GM12892 (cell line): ENCODE results near the gene FBXO47.
"Not testable (repeated sequence)": the region's sequence is repeated elsewhere in the genome, so short reads cannot be mapped to it uniquely, and the experiment has no call there.

ENCODE experiments used
- DNase-seq: peaks from one replicate; pipeline ENCODE4 v3.0.0; 2011; ENCODE audit not compliant: insufficient read length
- FAIRE-seq: peaks from 2 replicates; lab custom pipeline; 2011; peaks lifted over from hg19 to GRCh38; lab: Jason Lieb, UNC
- POLR2A ChIP-seq: IDR thresholded peaks from 2 replicates; pipeline ENCODE4 v1.6.1; 2011; ENCODE audit warnings: low read depth, low read length, control low read depth
- POLR2AphosphoS5 ChIP-seq: IDR thresholded peaks from 2 replicates; pipeline ENCODE4 v1.6.1; 2011; ENCODE audit warnings: low read depth, low read length, control low read depth
- TAF1 ChIP-seq: IDR thresholded peaks from 2 replicates; pipeline ENCODE4 v1.6.1; 2011; ENCODE audit warnings: low read depth, mild to moderate bottlenecking, control low read depth, low read length, borderline replicate concordance

Gene FBXO47

DNA sequence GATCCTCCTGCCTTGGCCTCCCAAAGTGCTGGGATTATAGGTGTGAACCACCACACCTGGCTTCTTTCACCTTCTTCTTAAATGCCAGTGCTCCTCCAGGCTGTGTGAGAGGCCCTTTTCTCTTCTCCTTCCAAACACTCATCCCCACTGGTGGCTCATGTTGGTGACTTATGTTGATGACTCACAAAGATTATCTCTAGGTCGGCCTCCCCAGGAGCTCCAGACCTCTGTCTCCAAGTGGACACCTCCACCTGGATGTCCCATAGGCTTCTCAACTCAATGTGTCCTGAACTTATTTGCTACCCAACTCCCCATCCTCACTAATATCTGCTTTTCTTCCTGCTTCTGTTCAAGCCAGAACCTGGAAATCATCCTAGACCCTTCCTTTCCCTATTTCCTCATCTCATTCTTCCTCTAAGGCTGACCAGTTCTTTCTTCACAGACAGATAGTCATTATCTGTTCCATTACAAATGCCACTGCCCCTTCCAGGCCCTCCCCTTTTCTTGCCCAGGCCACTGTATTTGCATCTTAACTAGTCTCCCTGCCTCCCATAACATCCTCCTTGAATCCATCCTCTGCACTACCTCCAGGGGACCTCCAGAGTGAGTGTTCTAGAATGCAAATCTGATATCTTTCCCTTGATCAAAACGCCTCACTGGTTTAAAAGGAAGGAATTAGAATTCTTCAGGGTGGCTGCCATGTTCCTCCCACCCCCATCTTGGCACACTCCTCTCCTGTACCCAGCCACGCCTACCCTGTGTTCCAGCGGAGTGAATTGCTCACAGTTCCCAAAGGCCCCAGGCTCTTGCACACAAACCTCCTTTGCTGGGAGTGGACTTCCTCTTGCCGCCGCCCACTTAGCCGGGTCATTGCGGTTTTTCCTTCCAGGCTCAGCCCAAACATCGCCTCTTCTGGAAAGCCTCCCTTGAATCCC lies 34.8 kb upstream of the FBXO47 start:
- no peak for DNase-seq
- no peak for FAIRE-seq
- no peak for TF ChIP-seq POLR2AphosphoS5
- no peak for TF ChIP-seq TAF1

DNA sequence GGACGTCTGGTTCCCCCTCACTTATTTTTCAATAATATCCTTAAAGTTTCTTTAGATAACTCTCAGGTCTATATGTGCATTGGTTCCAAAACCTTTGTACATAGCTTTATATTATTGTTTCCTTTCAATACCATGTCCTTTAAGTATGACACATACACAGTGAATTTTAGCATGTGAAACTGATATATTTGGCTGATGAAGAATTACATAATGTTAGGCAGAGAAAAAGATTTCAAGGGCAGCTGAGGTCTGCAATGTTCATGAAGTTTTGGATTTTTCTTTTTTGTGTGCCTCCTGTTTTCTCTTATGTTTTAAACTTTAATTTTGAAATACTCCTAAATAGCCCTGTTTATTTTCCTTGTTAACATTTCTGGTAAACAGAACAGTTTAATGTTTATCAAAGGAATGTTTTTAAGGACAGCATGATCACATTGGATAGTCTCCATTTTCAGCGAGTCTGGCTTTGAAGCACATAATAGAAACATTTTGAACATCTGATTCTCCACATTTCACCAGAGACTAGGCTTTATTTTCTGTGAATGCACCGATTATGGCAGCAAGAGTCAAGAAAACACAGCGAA lies 32.9 kb upstream of the FBXO47 start:
- DNase-seq = no peak
- TF ChIP-seq TAF1 (no peak), POLR2AphosphoS5 (no peak), POLR2A (no peak)
- no peak for FAIRE-seq

DNA sequence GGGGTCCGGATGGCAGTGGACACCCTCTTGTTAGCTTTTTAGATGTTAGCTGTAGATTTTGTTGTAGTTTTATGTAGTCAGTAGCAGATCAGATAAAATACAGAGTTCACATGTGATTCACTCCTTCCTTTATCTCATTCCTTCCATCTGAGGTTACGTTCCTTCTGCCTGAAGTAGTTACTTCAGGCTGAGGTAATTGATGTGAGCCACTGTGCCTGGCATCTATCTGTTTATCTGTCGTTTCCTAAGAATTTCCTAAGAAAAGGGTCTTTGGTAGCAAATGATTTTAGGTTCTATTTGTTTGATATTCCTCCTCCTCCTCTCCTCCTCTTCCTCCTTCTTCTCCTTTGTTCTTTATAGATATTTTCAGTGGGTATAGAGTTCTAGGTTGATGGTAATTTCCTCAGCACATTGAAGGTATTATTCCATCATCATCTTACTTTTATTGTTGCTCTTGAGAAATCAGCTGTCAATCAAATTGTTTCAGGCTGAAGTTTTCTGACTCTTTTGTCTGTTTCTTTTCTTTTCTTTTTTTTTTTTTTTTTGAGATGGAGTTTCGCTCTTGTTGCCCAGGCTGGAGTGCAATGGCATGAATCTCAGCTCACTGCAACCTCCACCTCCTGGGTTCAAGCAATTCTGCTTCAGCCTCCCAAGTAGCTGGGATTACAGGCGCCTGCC lies 29.6 kb upstream of the FBXO47 start:
- no peak for DNase-seq
- FAIRE-seq = no peak
- TF ChIP-seq POLR2AphosphoS5 (no peak), POLR2A (no peak), TAF1 (no peak)

DNA sequence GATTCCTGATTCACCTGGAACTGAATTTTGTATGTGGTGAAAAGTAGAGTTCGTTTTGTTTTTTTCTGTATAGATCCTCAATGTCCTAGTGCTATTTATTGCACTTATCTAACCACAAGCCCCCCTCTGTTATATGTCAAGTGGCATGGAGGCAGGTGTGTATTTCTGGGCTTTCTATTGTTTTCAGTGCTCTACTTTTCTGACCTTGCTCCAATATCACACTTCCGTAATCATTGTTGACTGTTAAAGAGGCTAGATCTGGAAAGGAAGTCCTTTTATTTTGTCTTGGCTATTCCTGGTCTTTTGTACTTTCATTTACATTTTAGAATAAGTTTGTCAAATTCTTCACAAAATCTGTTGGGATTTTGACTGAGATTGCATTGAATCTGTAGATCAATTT lies 26.8 kb upstream of the FBXO47 start:
- FAIRE-seq (no peak), DNase-seq (no peak)
- no peak for TF ChIP-seq POLR2A
- TF ChIP-seq POLR2AphosphoS5 = no peak
- TF ChIP-seq TAF1 = no peak

DNA sequence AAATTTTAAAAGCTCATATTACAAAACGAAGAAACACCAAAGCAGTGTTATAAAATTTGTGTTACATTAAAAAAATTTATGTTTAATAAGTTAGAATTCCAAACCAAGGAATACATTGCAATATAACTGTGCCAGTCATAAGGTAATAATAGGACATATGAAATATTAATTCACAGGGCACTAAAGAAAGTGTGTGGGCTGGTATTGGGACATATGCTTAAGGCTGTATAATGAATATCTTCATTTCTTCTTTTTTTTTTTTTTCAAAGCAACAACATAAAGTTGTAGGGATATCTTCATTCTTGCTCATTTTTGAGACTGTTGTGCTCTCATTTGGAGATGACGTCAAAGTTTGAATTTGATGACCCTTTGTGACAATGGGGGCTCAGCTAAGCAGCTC lies 17.5 kb upstream of the FBXO47 start:
- TF ChIP-seq TAF1 (no peak), POLR2AphosphoS5 (no peak), POLR2A (no peak)
- DNase-seq (no peak), FAIRE-seq (no peak)

DNA sequence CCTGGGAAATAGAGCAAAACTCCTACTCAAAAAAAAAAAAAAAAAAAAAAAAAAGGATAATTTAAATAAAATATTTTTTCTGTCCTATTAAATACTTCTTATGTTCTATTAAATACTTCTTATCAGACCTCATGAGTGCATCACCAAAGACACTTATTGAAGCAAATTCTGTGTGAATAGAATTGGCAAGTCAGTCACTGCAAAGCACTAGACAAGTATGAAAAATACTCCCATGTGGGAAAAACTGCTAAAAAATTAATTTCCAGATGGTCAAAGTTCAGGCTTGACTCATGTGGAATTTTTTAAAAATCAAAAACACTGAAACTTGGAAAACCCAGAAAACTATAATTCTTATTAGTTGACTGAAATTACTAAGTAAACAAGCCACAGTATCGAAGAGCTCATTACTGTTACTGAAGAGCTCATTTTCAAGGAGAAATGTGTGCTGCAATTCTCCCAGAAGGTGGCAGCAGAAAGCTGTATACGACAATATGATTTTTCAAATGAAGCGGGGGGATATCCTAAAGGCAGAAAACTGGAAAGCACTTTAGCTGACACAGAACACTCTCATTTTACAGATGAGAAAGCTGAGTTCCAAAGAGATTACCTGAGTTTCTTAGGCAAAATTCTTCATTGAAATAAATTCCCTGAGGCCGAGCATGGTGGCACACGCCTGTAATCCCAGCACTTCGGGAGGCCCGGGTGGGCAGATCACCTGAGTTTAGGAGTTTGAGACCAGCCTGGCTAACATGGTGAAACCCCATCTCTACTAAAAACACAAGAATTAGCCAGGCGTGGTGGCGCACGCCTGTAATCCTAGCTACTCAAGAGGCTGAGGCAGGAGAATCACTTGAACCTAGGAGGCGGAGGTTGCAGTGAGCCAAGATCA lies 15.9 kb upstream of the FBXO47 start:
- FAIRE-seq = peak; percentile 68
- DNase-seq = no peak
- no peak for TF ChIP-seq POLR2A
- no peak for TF ChIP-seq POLR2AphosphoS5
- no peak for TF ChIP-seq TAF1

DNA sequence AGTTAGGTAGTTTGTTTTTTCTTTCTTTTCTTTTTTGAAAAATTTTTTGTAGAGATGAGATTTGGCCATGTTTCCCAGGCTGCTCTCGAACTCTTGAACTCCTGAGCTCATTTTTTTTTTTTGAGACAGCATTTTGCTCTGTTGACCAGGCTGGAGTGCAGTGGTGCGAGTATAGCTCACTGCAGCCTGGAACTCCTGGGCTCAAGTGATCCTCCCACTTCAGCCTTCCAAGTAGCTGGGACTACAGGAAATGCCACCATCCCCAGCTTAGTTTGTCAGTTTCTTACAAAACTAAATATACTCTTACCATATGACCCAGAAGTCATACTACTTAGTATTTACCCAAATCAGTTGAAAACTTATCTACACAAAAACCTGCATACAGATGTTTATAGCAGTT lies 14.4 kb upstream of the FBXO47 start:
- FAIRE-seq = no peak
- no peak for DNase-seq
- TF ChIP-seq POLR2A = no peak
- no peak for TF ChIP-seq TAF1
- TF ChIP-seq POLR2AphosphoS5 = no peak

DNA sequence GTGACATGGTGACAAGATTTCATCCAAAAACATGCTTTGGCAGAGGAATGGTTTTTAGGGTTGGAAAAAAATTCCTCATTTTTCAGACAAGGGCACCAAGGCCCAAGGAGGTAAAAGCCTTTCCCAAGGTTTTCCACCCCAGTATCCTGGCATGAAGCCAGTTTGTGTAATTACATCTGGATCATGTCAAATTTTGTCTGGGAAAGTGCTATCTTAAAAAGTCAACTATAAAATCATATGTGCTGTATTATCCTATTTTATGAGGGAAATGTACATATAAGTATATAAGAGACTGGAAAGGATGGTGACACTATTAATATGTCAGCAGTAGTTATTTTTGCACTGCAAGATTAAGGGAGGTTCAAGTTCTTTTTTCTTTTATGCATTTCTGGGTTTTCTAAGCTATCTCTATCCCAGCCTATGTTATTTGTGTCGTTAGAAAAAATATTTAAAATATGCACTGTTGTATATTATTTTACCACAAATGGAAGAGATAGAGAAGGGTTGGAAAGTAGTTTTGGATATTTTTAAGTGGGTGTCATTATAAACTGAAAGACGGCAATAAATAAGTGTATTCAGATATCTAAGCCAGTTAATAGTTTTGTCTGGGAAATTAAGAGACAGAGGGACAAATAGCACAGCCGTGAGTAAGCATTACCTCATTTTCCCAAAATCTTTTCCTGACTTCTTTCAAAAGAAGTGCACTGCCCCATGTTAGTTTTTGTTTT lies 13.5 kb upstream of the FBXO47 start:
- no peak for DNase-seq
- FAIRE-seq = no peak
- TF ChIP-seq POLR2AphosphoS5 (no peak), POLR2A (no peak), TAF1 (no peak)

DNA sequence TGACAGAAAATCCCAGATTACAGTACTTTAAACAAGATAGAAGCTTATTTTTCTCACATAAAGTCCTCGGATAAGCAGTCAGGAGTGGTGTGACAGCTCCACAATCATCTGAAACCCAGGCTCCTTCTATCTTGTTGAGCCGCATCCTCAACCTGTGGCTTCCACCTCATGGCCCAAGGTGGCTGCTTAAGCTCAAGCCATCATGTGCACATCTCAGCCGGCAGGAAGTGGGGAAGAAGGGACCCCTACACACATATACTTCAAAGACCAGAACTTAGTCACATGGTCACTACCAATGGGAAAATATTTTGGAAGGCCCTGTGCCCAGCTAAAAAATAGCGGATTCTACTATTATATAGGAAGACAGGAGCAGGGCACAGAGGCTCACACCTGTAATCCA lies 11.0 kb upstream of the FBXO47 start:
- no peak for FAIRE-seq
- no peak for TF ChIP-seq POLR2AphosphoS5
- TF ChIP-seq TAF1 = no peak
- TF ChIP-seq POLR2A = no peak
- DNase-seq = no peak

DNA sequence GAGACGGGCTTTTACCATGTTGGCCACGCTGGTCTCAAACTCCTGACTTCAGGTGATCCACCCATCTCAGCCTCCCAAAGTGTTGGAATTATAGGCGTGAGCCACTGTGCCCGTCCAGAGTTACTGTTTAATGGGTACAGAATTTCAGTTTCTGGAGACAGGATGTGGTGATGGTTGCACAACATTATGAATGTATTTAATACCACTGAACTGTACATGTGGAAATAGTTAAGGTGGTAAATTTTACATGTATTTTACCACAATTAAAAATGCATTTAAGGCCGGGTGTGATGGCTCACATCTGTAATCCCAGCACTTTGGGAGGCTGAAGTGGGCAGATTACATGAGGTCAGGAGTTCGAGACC lies 9.0 kb upstream of the FBXO47 start:
- not testable (repeated sequence) for FAIRE-seq, DNase-seq
